IMR-90 (cell line): ENCODE data around the gene KIF21A. TPM values are rescaled to one million over a fixed set of nuclear protein-coding genes. Genes with fewer than 3 reads are reported as not detected.

ENCODE experiments used
- ATAC-seq: fragments of 200-7000 bp; cut with Tn5 transposase; 2 replicates; pipeline ENCODE4 v1.9.1; 2020; ENCODE audit warnings: low read depth, mild to moderate bottlenecking, moderate library complexity
- BruUV-seq: library from RNA; stranded (reverse); fragments of 400-500 nt; replicated peaks from 2 replicates; lab custom pipeline; 2021; lab: Mats Ljungman, UMichigan
- CTCF ChIA-PET: fragments of 300-600 bp; formaldehyde crosslinking; extraction: SDS; loops from one replicate; lab custom pipeline; 2021; ENCODE audit warnings: antibody characterized with exemption; lab: Yijun Ruan, JAX
- POLR2A ChIA-PET: fragments of 300-600 bp; sonication (Branson Sonifier 250); formaldehyde crosslinking; loops from one replicate; lab custom pipeline; 2022; ENCODE audit warnings: antibody characterized with exemption; ENCODE audit not compliant: unreplicated experiment; lab: Charles Lee
- DNase-seq: peaks from one replicate; pipeline ENCODE4 v3.0.0; 2013
- H2AFZ ChIP-seq: replicated peaks from 2 replicates; pipeline ENCODE3; 2013; ENCODE audit warnings: low read length, mild to moderate bottlenecking; ENCODE audit not compliant: poor library complexity
- H2AK5ac ChIP-seq: 2 replicates; pipeline ENCODE4 v1.6.1; 2013; ENCODE audit warnings: low read depth, low read length, inconsistent platforms
- H2AK9ac ChIP-seq: replicated peaks from 2 replicates; pipeline ENCODE3; 2013; ENCODE audit warnings: mild to moderate bottlenecking, low read depth, low read length, moderate library complexity; ENCODE audit not compliant: poor library complexity
- H2BK120ac ChIP-seq: 2 replicates; pipeline ENCODE4 v1.6.1; 2013; ENCODE audit warnings: low read depth, low read length, inconsistent platforms
- H2BK15ac ChIP-seq: 3 replicates; pipeline ENCODE4 v1.6.1; 2013; ENCODE audit warnings: low read depth, low read length, inconsistent platforms
- H2BK20ac ChIP-seq: 2 replicates; pipeline ENCODE4 v1.6.1; 2013; ENCODE audit warnings: low read depth, mild to moderate bottlenecking, inconsistent platforms, low read length, moderate library complexity
- H2BK5ac ChIP-seq: 2 replicates; pipeline ENCODE4 v1.6.1; 2013; ENCODE audit warnings: mild to moderate bottlenecking, low read depth, low read length, inconsistent platforms; ENCODE audit not compliant: poor library complexity, severe bottlenecking
- H3K14ac ChIP-seq: replicated peaks from 2 replicates; pipeline ENCODE4 v1.6.1; 2013; ENCODE audit warnings: low read depth, low read length, inconsistent platforms
- H3K18ac ChIP-seq: 2 replicates; pipeline ENCODE4 v1.6.1; 2013; ENCODE audit warnings: low read depth, low read length, control low read depth
- H3K23ac ChIP-seq: 2 replicates; pipeline ENCODE4 v1.6.1; 2013; ENCODE audit warnings: low read depth, low read length, inconsistent platforms
- H3K27ac ChIP-seq: 2 replicates; pipeline ENCODE4 v1.5.1; 2013; ENCODE audit warnings: mild to moderate bottlenecking, control low read depth, low read length; ENCODE audit not compliant: insufficient read depth
- H3K27me3 ChIP-seq: 2 replicates; pipeline ENCODE4 v1.6.1; 2013; ENCODE audit warnings: low read length; ENCODE audit not compliant: control insufficient read depth, insufficient read depth
- H3K36me3 ChIP-seq: 2 replicates; pipeline ENCODE4 v1.6.1; 2013; ENCODE audit warnings: low read length, mixed read lengths; ENCODE audit not compliant: control insufficient read depth, insufficient read depth
- H3K4ac ChIP-seq: 2 replicates; pipeline ENCODE4 v1.6.1; 2013; ENCODE audit warnings: low read depth, low read length, inconsistent platforms
- H3K4me1 ChIP-seq: 2 replicates; pipeline ENCODE4 v1.6.1; 2013; ENCODE audit warnings: low read length, mixed read lengths; ENCODE audit not compliant: control insufficient read depth, insufficient read depth
- H3K4me2 ChIP-seq: 2 replicates; pipeline ENCODE4 v1.6.1; 2013; ENCODE audit warnings: low read depth, mild to moderate bottlenecking, control low read depth, low read length, moderate library complexity
- H3K4me3 ChIP-seq: 2 replicates; pipeline ENCODE4 v1.5.1; 2013; ENCODE audit warnings: low read depth, mild to moderate bottlenecking, control low read depth, low read length, moderate library complexity; ENCODE audit not compliant: insufficient read depth
- H3K56ac ChIP-seq: 2 replicates; pipeline ENCODE4 v1.6.1; 2013; ENCODE audit warnings: low read length, inconsistent platforms; ENCODE audit not compliant: insufficient read depth; ENCODE audit errors: extremely low read depth
- H3K79me1 ChIP-seq, 2 experiments: 2 replicates each; pipeline ENCODE4 v1.6.1; 2013; ENCODE audit warnings: low read length in 2 of 2, inconsistent platforms in 1 of 2, low read depth in 1 of 2
- H3K9ac ChIP-seq: 2 replicates; pipeline ENCODE4 v1.6.1; 2013; ENCODE audit warnings: low read depth, low read length, control low read depth
- H3K9me1 ChIP-seq: 2 replicates; pipeline ENCODE4 v1.6.1; 2013; ENCODE audit warnings: low read length, inconsistent platforms; ENCODE audit not compliant: insufficient read depth
- H3K9me3 ChIP-seq: 2 replicates; pipeline ENCODE4 v1.6.1; 2013; ENCODE audit warnings: low read length; ENCODE audit not compliant: control insufficient read depth, insufficient read depth
- H4K20me1 ChIP-seq: 2 replicates; pipeline ENCODE4 v1.6.1; 2013; ENCODE audit warnings: low read length, inconsistent platforms; ENCODE audit not compliant: insufficient read depth
- H4K5ac ChIP-seq: 2 replicates; pipeline ENCODE4 v1.6.1; 2013; ENCODE audit warnings: mild to moderate bottlenecking, low read depth, low read length, control low read depth
- H4K8ac ChIP-seq, 2 experiments: 2 replicates each; pipeline ENCODE4 v1.6.1; 2013; ENCODE audit warnings: low read depth in 2 of 2, low read length in 2 of 2, control low read depth in 1 of 2, inconsistent platforms in 1 of 2
- H4K91ac ChIP-seq: 2 replicates; pipeline ENCODE4 v1.6.1; 2013; ENCODE audit warnings: low read depth, low read length, inconsistent platforms; ENCODE audit not compliant: insufficient read depth
- BHLHE40 ChIP-seq: fragments of 150-350 bp; IDR thresholded peaks from 2 replicates; pipeline ENCODE4 v1.6.1; 2016; ENCODE audit warnings: mild to moderate bottlenecking, low read depth, low read length
- CEBPB ChIP-seq: IDR thresholded peaks from 2 replicates; pipeline ENCODE4 v1.6.1; 2012; ENCODE audit warnings: low read depth, low read length, improper control_type of control experiment
- CHD1 ChIP-seq: IDR thresholded peaks from 2 replicates; pipeline ENCODE4 v1.6.1; 2012; ENCODE audit warnings: low read depth, low read length, improper control_type of control experiment
- CTCF ChIP-seq: conservative IDR thresholded peaks from 2 replicates; pipeline ENCODE4 v1.5.1; 2012; ENCODE audit warnings: mild to moderate bottlenecking, low read depth, low read length, improper control_type of control experiment
- ELK1 ChIP-seq: fragments of 150-350 bp; IDR thresholded peaks from 2 replicates; pipeline ENCODE4 v1.6.1; 2016; ENCODE audit warnings: low read depth, mild to moderate bottlenecking, low read length, moderate library complexity, borderline replicate concordance
- FOS ChIP-seq: fragments of 150-350 bp; IDR thresholded peaks from 2 replicates; pipeline ENCODE4 v1.6.1; 2016; ENCODE audit warnings: low read depth, low read length
- MAFK ChIP-seq: IDR thresholded peaks from 2 replicates; pipeline ENCODE4 v1.6.1; 2012; ENCODE audit warnings: low read depth, low read length, improper control_type of control experiment
- MAZ ChIP-seq: IDR thresholded peaks from 2 replicates; pipeline ENCODE4 v1.6.1; 2012; ENCODE audit warnings: low read depth, mild to moderate bottlenecking, low read length, improper control_type of control experiment, moderate library complexity, borderline replicate concordance
- MXI1 ChIP-seq: IDR thresholded peaks from 2 replicates; pipeline ENCODE4 v1.6.1; 2012; ENCODE audit warnings: low read depth, mild to moderate bottlenecking, low read length, moderate library complexity, borderline replicate concordance
- NFE2L2 ChIP-seq: fragments of 150-350 bp; IDR thresholded peaks from 2 replicates; pipeline ENCODE4 v1.6.1; 2016; ENCODE audit warnings: low read depth, mild to moderate bottlenecking, low read length
- POLR2A ChIP-seq: IDR thresholded peaks from 2 replicates; pipeline ENCODE4 v1.6.1; 2012; ENCODE audit warnings: mild to moderate bottlenecking, low read depth, low read length
- RAD21 ChIP-seq: IDR thresholded peaks from 2 replicates; pipeline ENCODE4 v1.6.1; 2012; ENCODE audit warnings: low read length, improper control_type of control experiment
- RCOR1 ChIP-seq: IDR thresholded peaks from 2 replicates; pipeline ENCODE4 v1.6.1; 2012; ENCODE audit warnings: mild to moderate bottlenecking, low read length, improper control_type of control experiment; ENCODE audit not compliant: insufficient replicate concordance
- RFX5 ChIP-seq: IDR thresholded peaks from 2 replicates; pipeline ENCODE4 v1.8.0; 2012; ENCODE audit warnings: low read depth, mild to moderate bottlenecking, low read length, moderate library complexity
- SMC3 ChIP-seq: fragments of 150-350 bp; IDR thresholded peaks from 2 replicates; pipeline ENCODE4 v1.6.1; 2016; ENCODE audit warnings: low read depth, mild to moderate bottlenecking, antibody characterized with exemption, low read length, moderate library complexity
- USF2 ChIP-seq: fragments of 150-350 bp; IDR thresholded peaks from 2 replicates; pipeline ENCODE4 v1.6.1; 2017; ENCODE audit warnings: mild to moderate bottlenecking, antibody characterized with exemption, low read length, low read depth
- WGBS, 2 experiments: methylation state at CpG; one replicate each; pipeline versions ENCODE4 v1.1.5 to v1.1.7; 2013; ENCODE audit warnings: missing lambda C conversion rate in 2 of 2; ENCODE audit not compliant: insufficient read length in 1 of 2; ENCODE audit errors: extremely low coverage in 2 of 2; 5-methylcytosine and 5-hydroxymethylcytosine counted together
- dilution Hi-C: fragments of 300-500 bp; cut with HindIII; formaldehyde crosslinking; loops from one replicate; pipeline ENCODE4 v1.14.3; 2018; ENCODE audit warnings: low sequenced_read_pairs; ENCODE audit not compliant: unreplicated experiment
- in situ Hi-C: fragments of 300-500 bp; cut with MboI; formaldehyde crosslinking; loops from 3 replicates; pipeline ENCODE4 v1.14.3; 2019; ENCODE audit warnings: low sequenced_read_pairs, inconsistent platforms, mixed read lengths
- intact Hi-C: fragments of 100-400 bp; cut with micrococcal nuclease; formaldehyde crosslinking; loops from 2 replicates; pipeline ENCODE4 v1.10.0; 2022
- polyA plus RNA-seq, 3 experiments: library from polyadenylated mRNA; depleted of rRNA; stranded (reverse); fragments of >200 nt; gene quantifications; 2 replicates each; pipeline ENCODE4 v1.2.3, GENCODE V29; 2012; ENCODE audit warnings: low replicate concordance in 1 of 3
- total RNA-seq: library from RNA; depleted of rRNA; stranded (reverse); fragments of >200 nt; gene quantifications from 2 replicates; pipeline ENCODE4 v1.2.3, GENCODE V29; 2012

Gene KIF21A
- total and polyA plus RNA-seq, 2 of the 4 experiments (the other 2 are of a cell fraction), result 0.38 to 1.1 TPM

- BruUV-seq, result no TSS peak
- no peak overlapping the region for H4K91ac ChIP-seq
- no peak overlapping the region for H4K5ac ChIP-seq
- H3K23ac ChIP-seq, result no peak overlapping the region
- no peak overlapping the region for H4K8ac ChIP-seq
- H3K56ac ChIP-seq, result no peak overlapping the region
- peaks cover 4% of the 10 kb centered on the region; the same call in 1 of the 2 replicates for H3K9me3 ChIP-seq
- no peaks in the 10 kb centered on the region for H3K27me3 ChIP-seq
- dilution Hi-C loops, result no loop called here
- H3K4me3 ChIP-seq, result no peak overlapping the region
- H3K9me1 ChIP-seq, result no peaks in the 10 kb centered on the region
- ChIA-PET POLR2A (no interaction called here), CTCF (no interaction called here)
- H3K4ac ChIP-seq, result no peak overlapping the region
- ATAC-seq (no peak), DNase-seq (no peak)
- no peaks in the 10 kb centered on the region for H3K4me1 ChIP-seq
- TF ChIP-seq CEBPB (no peak), MXI1 (no peak), ELK1 (no peak), FOS (no peak), NFE2L2 (no peak), RAD21 (no peak), MAZ (no peak), RFX5 (no peak), CTCF (no peak), MAFK (no peak), CHD1 (no peak), USF2 (no peak), RCOR1 (no peak), BHLHE40 (no peak), SMC3 (no peak), POLR2A (no peak)
- H3K18ac ChIP-seq, result no peak overlapping the region
- no peak overlapping the region for H2BK15ac ChIP-seq
- no peak overlapping the region for H2BK5ac ChIP-seq
- no peak overlapping the region for H3K9ac ChIP-seq
- H2BK120ac ChIP-seq, result no peak overlapping the region
- H2BK20ac ChIP-seq, result no peak overlapping the region
- no peak overlapping the region for H2AK5ac ChIP-seq
- intact Hi-C loops, result no loop called here
- WGBS, 2 experiments, result no CpG with 5 or more reads among the region's 4 CpGs
- in situ Hi-C loops, result no loop called here
- no peak overlapping the region for H3K27ac ChIP-seq
- no peaks in the 10 kb centered on the region for H3K36me3 ChIP-seq
- H2AK9ac ChIP-seq, result no peak overlapping the region
- no peak overlapping the region for H2AFZ ChIP-seq
- no peak overlapping the region for H3K14ac ChIP-seq
- no peak overlapping the region for H3K4me2 ChIP-seq
- H4K20me1 ChIP-seq, result no peaks in the 10 kb centered on the region
- no peaks in the 10 kb centered on the region for H3K79me1 ChIP-seq
These were observed 155.5 kb downstream of the KIF21A start for GRCh38 chr12:39287409-39287808.
